Ammon's horn (tissue), 1 donor: ENCODE measurements around the gene MAPRE2.

Experiments used
- DNase-seq: peaks from one replicate; pipeline ENCODE4 v3.0.0-alpha.2; 2016; ENCODE audit warnings: low spot score

The MAPRE2 gene

GRCh38 chr18:35183886-35184285 lies 142.7 kb downstream of the MAPRE2 start:
- DNase-seq: no peak

- peak; percentile 29 for DNase-seq
Observed at GRCh38 chr18:35185771-35186170, 144.6 kb downstream of the MAPRE2 start.

- DNase-seq: no peak
Observed at GRCh38 chr18:35186291-35187034, 145.2 kb downstream of the MAPRE2 start.

GRCh38 chr18:35189510-35189909 lies 148.3 kb downstream of the MAPRE2 start:
- DNase-seq: peak; percentile 87

- no peak for DNase-seq
Observed at GRCh38 chr18:35190948-35191697, 149.9 kb downstream of the MAPRE2 start.

GRCh38 chr18:35191698-35192025 lies 150.4 kb downstream of the MAPRE2 start:
- DNase-seq: no peak

- DNase-seq: no peak
Observed at GRCh38 chr18:35192415-35192814, 151.2 kb downstream of the MAPRE2 start.
